ENCODE measurements around the gene VDAC1. TPM values are rescaled to one million over a fixed set of nuclear protein-coding genes. Genes with fewer than 3 reads are reported as not detected.

VDAC1 gene
- total and polyA plus RNA-seq, 10 of the 15 experiments (the other 5 are each of a cell fraction or from before 2014, with no cell fraction given), result 245 to 488 (median 349) TPM

DNA sequence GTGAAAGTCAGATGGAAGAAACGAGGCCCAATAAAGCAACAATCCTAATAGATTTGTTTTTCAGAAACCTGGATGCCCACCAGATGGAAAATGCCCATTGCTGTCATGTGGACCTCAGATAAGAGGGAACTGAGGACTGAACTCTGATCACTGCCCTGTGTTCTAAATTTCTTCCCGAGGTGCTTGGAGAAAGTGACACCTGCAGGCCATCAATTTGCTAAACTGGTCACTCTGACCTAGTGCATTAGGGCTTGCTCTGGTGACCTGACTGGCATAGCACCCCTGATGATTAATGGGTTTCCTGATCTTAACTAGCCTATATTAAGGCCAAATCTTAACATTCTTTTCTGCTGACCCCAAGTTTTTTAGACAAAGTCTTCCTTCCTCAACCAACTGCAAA lies 32.4 kb upstream of the VDAC1 start:
- H3K4me1 ChIP-seq (ENCODE audit: control insufficient read depth, insufficient read depth, low read length), result peaks cover 16% of the 10 kb centered on the region
- no peaks in the 10 kb centered on the region for H3K79me2 ChIP-seq (ENCODE audit: control insufficient read depth, insufficient read depth, low read length)
- H3K36me3 ChIP-seq (ENCODE audit: control insufficient read depth in 2 of 2, insufficient read depth in 2 of 2, low read length in 1 of 2), result no peaks in the 10 kb centered on the region
- H3K27ac ChIP-seq (ENCODE audit: control insufficient read depth, insufficient read depth), result no peak overlapping the region
- FAIRE-seq, result no peak
- no peak overlapping the region for H3K4me3 ChIP-seq
- in situ Hi-C loops (cut with MboI), result no loop called here
- no TSS peak for BruUV-seq (replicated peaks)
- ChIA-PET POLR2A (no interaction called here), CTCF (interaction anchor here (0.9 to 18.2 kb wide), 4 partner anchors 57 to 136 kb away, joined by 3 to 792 read pairs (median 3); no protein-coding TSS in a partner anchor), RAD21 (ENCODE audit: unreplicated experiment) (interaction anchor here (1.0 to 2.0 kb wide), 3 partner anchors 74 to 110 kb away, joined by 3 to 5 read pairs (median 3); no protein-coding TSS in a partner anchor), SMC1A (ENCODE audit: uncharacterized antibody, unreplicated experiment) (interaction anchor here (1.5 to 18.2 kb wide), 3 partner anchors 11 to 107 kb away, joined by 3 to 441 read pairs (median 177); no protein-coding TSS in a partner anchor)
- 51% methylated on average over 2 of the region's 2 CpGs for WGBS (ENCODE audit: insufficient coverage, insufficient replicate concordance, low lambda C conversion rate, missing lambda C conversion rate)
- TF ChIP-seq, protein P1, sequence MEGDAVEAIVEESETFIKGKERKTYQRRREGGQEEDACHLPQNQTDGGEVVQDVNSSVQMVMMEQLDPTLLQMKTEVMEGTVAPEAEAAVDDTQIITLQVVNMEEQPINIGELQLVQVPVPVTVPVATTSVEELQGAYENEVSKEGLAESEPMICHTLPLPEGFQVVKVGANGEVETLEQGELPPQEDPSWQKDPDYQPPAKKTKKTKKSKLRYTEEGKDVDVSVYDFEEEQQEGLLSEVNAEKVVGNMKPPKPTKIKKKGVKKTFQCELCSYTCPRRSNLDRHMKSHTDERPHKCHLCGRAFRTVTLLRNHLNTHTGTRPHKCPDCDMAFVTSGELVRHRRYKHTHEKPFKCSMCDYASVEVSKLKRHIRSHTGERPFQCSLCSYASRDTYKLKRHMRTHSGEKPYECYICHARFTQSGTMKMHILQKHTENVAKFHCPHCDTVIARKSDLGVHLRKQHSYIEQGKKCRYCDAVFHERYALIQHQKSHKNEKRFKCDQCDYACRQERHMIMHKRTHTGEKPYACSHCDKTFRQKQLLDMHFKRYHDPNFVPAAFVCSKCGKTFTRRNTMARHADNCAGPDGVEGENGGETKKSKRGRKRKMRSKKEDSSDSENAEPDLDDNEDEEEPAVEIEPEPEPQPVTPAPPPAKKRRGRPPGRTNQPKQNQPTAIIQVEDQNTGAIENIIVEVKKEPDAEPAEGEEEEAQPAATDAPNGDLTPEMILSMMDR (IDR thresholded peaks at IDR 0.05 in 2 of 3, conservative IDR thresholded peaks at IDR 0.05 in 1 of 3; ENCODE audit: control insufficient read depth in 2 of 3, extremely low read depth in 1 of 3, insufficient read depth in 1 of 3, low read depth in 3 of 3, low read length in 3 of 3), result peak in 1 of 3 experiments; percentile 11; a peak in 1 of 6 replicates
- TF ChIP-seq, protein P2, sequence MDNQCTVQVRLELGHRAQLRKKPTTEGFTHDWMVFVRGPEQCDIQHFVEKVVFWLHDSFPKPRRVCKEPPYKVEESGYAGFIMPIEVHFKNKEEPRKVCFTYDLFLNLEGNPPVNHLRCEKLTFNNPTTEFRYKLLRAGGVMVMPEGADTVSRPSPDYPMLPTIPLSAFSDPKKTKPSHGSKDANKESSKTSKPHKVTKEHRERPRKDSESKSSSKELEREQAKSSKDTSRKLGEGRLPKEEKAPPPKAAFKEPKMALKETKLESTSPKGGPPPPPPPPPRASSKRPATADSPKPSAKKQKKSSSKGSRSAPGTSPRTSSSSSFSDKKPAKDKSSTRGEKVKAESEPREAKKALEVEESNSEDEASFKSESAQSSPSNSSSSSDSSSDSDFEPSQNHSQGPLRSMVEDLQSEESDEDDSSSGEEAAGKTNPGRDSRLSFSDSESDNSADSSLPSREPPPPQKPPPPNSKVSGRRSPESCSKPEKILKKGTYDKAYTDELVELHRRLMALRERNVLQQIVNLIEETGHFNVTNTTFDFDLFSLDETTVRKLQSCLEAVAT (IDR thresholded peaks at IDR 0.05), result no peak
- 0 out of 2 replicates have a peak, but pooled peaks have one; percentile 6 for TF ChIP-seq RAD21 (IDR thresholded peaks at IDR 0.05; ENCODE audit: insufficient read depth, low read depth, low read length)
- no peaks in the 10 kb centered on the region for H3K9me3 ChIP-seq (replicated peaks; ENCODE audit: control insufficient read depth, insufficient read depth, low read length)
- no peaks in the 10 kb centered on the region for H4K20me1 ChIP-seq (ENCODE audit: control insufficient read depth, insufficient read depth)
- DNase-seq (ENCODE audit: low read depth, low spot score), result no peak
- H3K4me2 ChIP-seq (ENCODE audit: control insufficient read depth, insufficient read depth), result no peak overlapping the region
- no peak overlapping the region for H3K9ac ChIP-seq (ENCODE audit: control insufficient read depth, insufficient read depth, low read length)
- intact Hi-C loops (cut with micrococcal nuclease; ENCODE audit: unreplicated experiment), result no loop called here
- no peak for ATAC-seq
- H3K27me3 ChIP-seq (replicated peaks in 1 of 2; ENCODE audit: control insufficient read depth in 2 of 2, insufficient read depth in 2 of 2, low read length in 1 of 2), result no peaks in the 10 kb centered on the region
- no peak overlapping the region for H2AFZ ChIP-seq (ENCODE audit: control insufficient read depth, low read depth, low read length)
